Stomach (tissue), 4 donors: ENCODE data around the gene NIN.

Experiments
- CTCF ChIP-seq, 7 experiments: fragments of 450-650 bp in 4 of 7; fragments of 200-600 bp in 3 of 7; sonication (generic) in 3 of 7; IDR thresholded peaks; one replicate each; pipeline ENCODE4 v1.5.1; 2016 to 2019; ENCODE audit warnings: antibody characterized with exemption in 7 of 7, control low read depth in 2 of 7, mild to moderate bottlenecking in 1 of 7
- EP300 ChIP-seq: sonication (generic); formaldehyde crosslinking; IDR thresholded peaks from one replicate; pipeline ENCODE4 v1.6.1; 2017; ENCODE audit warnings: antibody characterized with exemption
- POLR2A ChIP-seq, 4 donors: fragments of 450-650 bp; IDR thresholded peaks; one replicate each; pipeline ENCODE4 v1.6.1; 2016; ENCODE audit warnings: antibody characterized with exemption in 4 of 4, control low read depth in 2 of 4, mild to moderate bottlenecking in 1 of 4, moderate library complexity in 1 of 4
- POLR2AphosphoS5 ChIP-seq, 3 donors: sonication (generic); formaldehyde crosslinking; IDR thresholded peaks; one replicate each; pipeline ENCODE4 v1.6.1; 2016; ENCODE audit warnings: antibody characterized with exemption in 3 of 3

GRCh38 chr14:50825307-50825706, 5.7 kb downstream of the NIN start:
- no peak for TF ChIP-seq CTCF (IDR thresholded peaks at IDR 0.05)
- no peak for TF ChIP-seq POLR2A (IDR thresholded peaks at IDR 0.05)
- TF ChIP-seq POLR2AphosphoS5 (IDR thresholded peaks at IDR 0.05), result no peak
- no peak for TF ChIP-seq EP300
